H1 (cell line): Measurements from ENCODE around the gene FGFR2. TPM values are rescaled to one million over a fixed set of nuclear protein-coding genes. Genes with fewer than 3 reads are reported as not detected.

Experiments used
- CTCF ChIA-PET: fragments of 300-600 bp; sonication (Branson Sonifier 250); formaldehyde crosslinking; loops from one replicate; lab custom pipeline; 2021; ENCODE audit not compliant: partially characterized antibody; lab: Charles Lee
- POLR2A ChIA-PET: fragments of 300-600 bp; sonication (Branson Sonifier 250); formaldehyde crosslinking; loops from one replicate; lab custom pipeline; 2021; ENCODE audit warnings: inconsistent platforms; ENCODE audit not compliant: partially characterized antibody; lab: Charles Lee
- DNase-seq, 2 experiments: peaks; one replicate each; pipeline versions ENCODE4 v3.0.0 to v3.0.0-alpha.2; 2010 to 2022; ENCODE audit warnings: low spot score in 2 of 2, low read depth in 1 of 2, mixed read lengths in 1 of 2
- FAIRE-seq: peaks from 2 replicates; lab custom pipeline; 2011; peaks lifted over from hg19 to GRCh38; lab: Jason Lieb, UNC
- H2AFZ ChIP-seq: 2 replicates; pipeline ENCODE4 v1.8.1; 2012; ENCODE audit warnings: low read length, inconsistent platforms
- H2AK5ac ChIP-seq: 2 replicates; pipeline ENCODE4 v1.6.1; 2013; ENCODE audit warnings: low read depth, low read length
- H2BK120ac ChIP-seq: replicated peaks from 2 replicates; pipeline ENCODE3; 2013; ENCODE audit warnings: low read depth, low read length, inconsistent platforms
- H2BK12ac ChIP-seq: 2 replicates; pipeline ENCODE4 v1.6.1; 2013; ENCODE audit warnings: low read depth, low read length
- H2BK15ac ChIP-seq: 2 replicates; pipeline ENCODE4 v1.6.1; 2013; ENCODE audit warnings: low read length
- H2BK20ac ChIP-seq: 2 replicates; pipeline ENCODE4 v1.6.1; 2013; ENCODE audit warnings: low read length
- H2BK5ac ChIP-seq: 2 replicates; pipeline ENCODE4 v1.6.1; 2013; ENCODE audit warnings: low read depth, low read length
- H3K14ac ChIP-seq: 2 replicates; pipeline ENCODE4 v1.6.1; 2013; ENCODE audit warnings: inconsistent platforms; ENCODE audit not compliant: insufficient read length
- H3K18ac ChIP-seq: 2 replicates; pipeline ENCODE4 v1.6.1; 2013; ENCODE audit warnings: low read length; ENCODE audit errors: extremely low read depth
- H3K23ac ChIP-seq: 2 replicates; pipeline ENCODE4 v1.6.1; 2013; ENCODE audit warnings: inconsistent platforms; ENCODE audit not compliant: insufficient read length
- H3K23me2 ChIP-seq: 2 replicates; pipeline ENCODE4 v1.6.1; 2013; ENCODE audit warnings: low read depth, low read length
- H3K27ac ChIP-seq: 2 replicates; pipeline ENCODE4 v1.6.1; 2011; ENCODE audit warnings: low read depth, low read length, inconsistent platforms
- H3K27me3 ChIP-seq, 4 experiments: replicated peaks in 1 of 4; 1 replicate in 1 of 4; 2 replicates in 3 of 4; pipeline versions ENCODE4 v1.6.1 to v1.8.1; 2011 to 2013; ENCODE audit warnings: low read length in 3 of 4, mild to moderate bottlenecking in 3 of 4, inconsistent platforms in 2 of 4, mixed read lengths in 2 of 4, moderate library complexity in 1 of 4; ENCODE audit not compliant: control insufficient read depth in 3 of 4, insufficient read depth in 3 of 4; ENCODE audit errors: extremely low read depth in 1 of 4
- H3K36me3 ChIP-seq, 4 experiments: 2 replicates each; pipeline versions ENCODE4 v1.6.1 to v1.8.1; 2011 to 2013; ENCODE audit warnings: mild to moderate bottlenecking in 4 of 4, low read length in 3 of 4, moderate library complexity in 2 of 4, control low read depth in 1 of 4, inconsistent platforms in 1 of 4; ENCODE audit not compliant: insufficient read depth in 4 of 4, control insufficient read depth in 2 of 4
- H3K4ac ChIP-seq: replicated peaks from 2 replicates; pipeline ENCODE3; 2013; ENCODE audit warnings: low read length, low read depth, mixed read lengths, inconsistent platforms; ENCODE audit not compliant: insufficient read length
- H3K4me1 ChIP-seq, 4 experiments: replicated peaks in 1 of 4; 1 replicate in 1 of 4; 2 replicates in 3 of 4; pipeline versions ENCODE4 v1.6.1 to v1.8.1; 2011 to 2013; ENCODE audit warnings: low read length in 3 of 4, inconsistent platforms in 2 of 4, mixed read lengths in 1 of 4; ENCODE audit not compliant: insufficient read depth in 4 of 4, control insufficient read depth in 3 of 4
- H3K4me2 ChIP-seq, 2 experiments: 2 replicates each; pipeline versions ENCODE4 v1.6.1 to v1.8.1; 2011 to 2013; ENCODE audit warnings: low read depth in 2 of 2, low read length in 2 of 2, control low read depth in 1 of 2, inconsistent platforms in 1 of 2, mild to moderate bottlenecking in 1 of 2; ENCODE audit not compliant: insufficient read depth in 1 of 2
- H3K4me3 ChIP-seq, 4 experiments: fragments of 200-600, 300-600 bp in 1 of 4; sonication (generic), shearing (Covaris generic), sonication (Bioruptor Twin) in 1 of 4; 2 replicates each; pipeline versions ENCODE4 v1.5.1 to v1.8.1; 2011 to 2016; ENCODE audit warnings: low read length in 4 of 4, low read depth in 3 of 4, control low read depth in 2 of 4, inconsistent platforms in 2 of 4, mild to moderate bottlenecking in 2 of 4, mixed read lengths in 1 of 4, moderate library complexity in 1 of 4; ENCODE audit not compliant: insufficient read depth in 2 of 4; ENCODE audit errors: extremely low read depth in 1 of 4
- H3K56ac ChIP-seq: replicated peaks from 2 replicates; pipeline ENCODE3; 2013; ENCODE audit warnings: low read depth, mild to moderate bottlenecking, mixed read lengths, low read length, inconsistent platforms; ENCODE audit not compliant: insufficient read length
- H3K79me1 ChIP-seq: 2 replicates; pipeline ENCODE4 v1.6.1; 2013; ENCODE audit warnings: low read depth, low read length, control low read depth
- H3K79me2 ChIP-seq, 2 experiments: 2 replicates each; pipeline versions ENCODE4 v1.6.1 to v1.8.1; 2012 to 2013; ENCODE audit warnings: low read length in 2 of 2, mild to moderate bottlenecking in 2 of 2, inconsistent platforms in 1 of 2; ENCODE audit not compliant: insufficient read depth in 2 of 2, control insufficient read depth in 1 of 2
- H3K9ac ChIP-seq, 4 experiments: replicated peaks in 1 of 4; 1 replicate in 1 of 4; 2 replicates in 3 of 4; pipeline versions ENCODE4 v1.6.1 to v1.8.1; 2011 to 2013; ENCODE audit warnings: low read depth in 3 of 4, low read length in 3 of 4, control low read depth in 2 of 4, mild to moderate bottlenecking in 2 of 4, moderate library complexity in 2 of 4, inconsistent platforms in 1 of 4; ENCODE audit errors: extremely low read depth in 1 of 4
- H3K9me3 ChIP-seq, 2 experiments: 2 replicates each; pipeline versions ENCODE4 v1.6.1 to v1.8.1; 2012 to 2013; ENCODE audit warnings: mild to moderate bottlenecking in 2 of 2, moderate library complexity in 2 of 2, control low read depth in 1 of 2, inconsistent platforms in 1 of 2, low read depth in 1 of 2, low read length in 1 of 2, mixed read lengths in 1 of 2; ENCODE audit not compliant: insufficient read depth in 2 of 2
- H4K20me1 ChIP-seq, 2 experiments: replicated peaks in 1 of 2; 2 replicates each; pipeline versions ENCODE3 to v1.8.1; 2011 to 2013; ENCODE audit warnings: inconsistent platforms in 2 of 2, low read length in 2 of 2, mild to moderate bottlenecking in 1 of 2; ENCODE audit not compliant: insufficient read depth in 2 of 2, control insufficient read depth in 1 of 2
- H4K5ac ChIP-seq: 2 replicates; pipeline ENCODE4 v1.6.1; 2013; ENCODE audit warnings: low read length, low read depth, mixed read lengths, inconsistent platforms; ENCODE audit not compliant: insufficient read length
- H4K8ac ChIP-seq: 2 replicates; pipeline ENCODE4 v1.8.0; 2013; ENCODE audit warnings: mild to moderate bottlenecking, moderate library complexity, low read length, inconsistent platforms; ENCODE audit not compliant: insufficient read depth; ENCODE audit errors: extremely low read depth
- H4K91ac ChIP-seq: replicated peaks from 2 replicates; pipeline ENCODE3; 2013; ENCODE audit warnings: low read length, mixed read lengths, inconsistent platforms; ENCODE audit not compliant: insufficient read length
- BACH1 ChIP-seq: IDR thresholded peaks from 2 replicates; pipeline ENCODE4 v1.6.1; 2012; ENCODE audit warnings: low read length, improper control_type of control experiment
- E2F6 ChIP-seq: IDR thresholded peaks from 2 replicates; pipeline ENCODE4 v1.6.1; 2012; ENCODE audit warnings: inconsistent platforms
- SRF ChIP-seq: IDR thresholded peaks from 2 replicates; pipeline ENCODE4 v1.6.1; 2011; ENCODE audit warnings: mild to moderate bottlenecking, low read depth, low read length, moderate library complexity
- TAF7 ChIP-seq: optimal IDR thresholded peaks from 2 replicates; pipeline ENCODE3; 2011; ENCODE audit warnings: low read depth, mild to moderate bottlenecking, inconsistent platforms, low read length, moderate library complexity, borderline replicate concordance
- ZNF274 ChIP-seq: IDR thresholded peaks from 2 replicates; pipeline ENCODE4 v1.7.0; 2012; ENCODE audit warnings: low read length, borderline replicate concordance; ENCODE audit errors: extremely low read depth
- WGBS, 2 experiments: shearing (Covaris generic) in 1 of 2; methylation state at CpG; one replicate each; pipeline versions ENCODE4 v1.1.6 to v1.1.7; 2013 to 2015; ENCODE audit warnings: low lambda C conversion rate in 2 of 2, mixed read lengths in 2 of 2, inconsistent platforms in 1 of 2, low coverage in 1 of 2, missing lambda C conversion rate in 1 of 2; ENCODE audit not compliant: insufficient replicate concordance in 2 of 2, insufficient coverage in 1 of 2, insufficient read length in 1 of 2; ENCODE audit errors: extremely low coverage in 1 of 2, missing lambda C conversion rate in 1 of 2; 5-methylcytosine and 5-hydroxymethylcytosine counted together
- polyA plus RNA-seq, 7 experiments: library from polyadenylated mRNA; depleted of rRNA in 3 of 7; stranded (reverse) in 5 of 7; unstranded in 2 of 7; fragments of >200 nt in 5 of 7; fragments of 200-250 nt in 2 of 7; gene quantifications; 1 replicate in 5 of 7; 2 replicates in 1 of 7; 4 replicates in 1 of 7; pipeline versions ENCODE4 v1.2.1 to v1.2.3, GENCODE V29; 2011 to 2013; ENCODE audit warnings: missing spikeins in 2 of 7, mixed read lengths in 2 of 7
- total RNA-seq: library from RNA; stranded (reverse); fragmentation: NEBNext Ultra II Directional; extraction: Animal tissue kit (Norgen Biotek cat#: 25700); gene quantifications from 2 replicates; pipeline ENCODE4 v1.2.1, GENCODE V29; 2021

Gene FGFR2
- total and polyA plus RNA-seq, 2 of the 8 experiments (the other 6 are each of a cell fraction or from before 2014, with no cell fraction given), result 50.2 to 81.2 TPM

- Histone ChIP-seq H2AK5ac (no peak overlapping the region), H3K4ac (no peak overlapping the region), H3K4me2 (no peak overlapping the region), H4K5ac (no peak overlapping the region), H2BK5ac (peak overlapping the region; percentile 15; the same call in 1 of the 2 replicates), H3K79me2 (peaks cover 0 to 50% of the 10 kb centered on the region in 2 experiments; a peak in 3 of 4 replicates), H2AFZ (no peak overlapping the region), H2BK20ac (no peak overlapping the region), H4K20me1 (peaks cover 0 to 6% of the 10 kb centered on the region in 2 experiments), H3K14ac (no peak overlapping the region), H3K79me1 (peaks cover 11% of the 10 kb centered on the region), H3K56ac (no peak overlapping the region), H3K23me2 (no peaks in the 10 kb centered on the region), H2BK15ac (no peak overlapping the region), H2BK12ac (no peak overlapping the region), H3K4me3 (no peak overlapping the region), H3K4me1 (peaks cover 0 to 5% (median 2%) of the 10 kb centered on the region in 4 experiments; a peak in 3 of 7 replicates), H4K8ac (no peak overlapping the region), H3K36me3 (peaks cover 13 to 82% (median 34%) of the 10 kb centered on the region in 4 experiments; a peak in 7 of 8 replicates), H3K9me3 (no peaks in the 10 kb centered on the region), H3K27me3 (no peaks in the 10 kb centered on the region), H3K23ac (no peak overlapping the region), H2BK120ac (no peak overlapping the region), H3K18ac (peak overlapping the region; percentile 60; the same call in 1 of the 2 replicates), H3K27ac (no peak overlapping the region), H3K9ac (no peak overlapping the region), H4K91ac (no peak overlapping the region)
- DNase-seq (no peak), FAIRE-seq (no peak)
- no peak for TF ChIP-seq BACH1
- no peak for TF ChIP-seq E2F6
- TF ChIP-seq TAF7, result no peak
- no peak for TF ChIP-seq SRF
- no peak for TF ChIP-seq ZNF274
- CTCF ChIA-PET, result interaction anchor here (0.9 kb wide), 1 partner anchor 11 kb away, joined by 3 read pairs; no protein-coding TSS in a partner anchor
- WGBS, 2 experiments, result 88% methylated on average over 14 of the region's 14 CpGs; no CpG with 5 or more reads in 1 of the 2 experiments
- POLR2A ChIA-PET, result interaction anchor here (1.0 kb wide), 1 partner anchor 34 kb away, joined by 3 read pairs; no protein-coding TSS in a partner anchor
Measured at GRCh38 chr10:121510201-121510771, 88.0 kb downstream of the FGFR2 start.
